ENCODE measurements around the gene PIAS4.

Gene PIAS4

GRCh38 chr19:4068047-4068966, 60.8 kb downstream of the PIAS4 start:
- peak in 3 of 58 donors; percentile 22 to 49 (median 36) for DNase-seq

DNA sequence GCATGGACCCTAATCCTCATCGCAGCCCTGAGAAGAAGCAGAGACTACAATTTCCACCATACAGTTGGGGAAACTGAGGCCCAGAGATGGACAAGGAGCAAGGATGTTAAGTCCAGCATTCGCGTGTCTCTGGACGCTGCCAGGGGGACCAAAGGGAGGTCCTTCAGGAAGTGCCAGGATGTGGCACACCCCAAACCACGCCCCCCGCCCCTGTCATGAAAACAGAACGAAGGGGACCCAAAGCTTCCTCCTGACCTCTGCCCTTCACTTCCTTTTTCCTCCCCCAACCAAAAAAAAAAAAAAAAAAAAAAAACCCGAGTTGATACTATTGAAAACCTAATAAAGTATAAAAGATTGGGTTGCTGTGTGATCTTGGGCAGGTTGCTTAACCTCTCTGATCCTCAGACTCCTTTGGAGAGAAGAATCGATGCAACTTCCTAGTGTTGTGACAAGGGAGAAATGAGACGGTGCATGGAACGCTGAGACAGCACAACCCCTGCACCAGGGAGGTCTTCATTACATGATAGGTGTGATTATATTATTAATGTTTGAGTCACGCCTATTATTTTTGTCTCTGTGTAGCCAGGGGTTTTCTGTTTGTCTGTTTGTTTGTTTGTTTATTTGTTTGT, 61.9 kb downstream of the PIAS4 start:
- DNase-seq = no peak

DNA sequence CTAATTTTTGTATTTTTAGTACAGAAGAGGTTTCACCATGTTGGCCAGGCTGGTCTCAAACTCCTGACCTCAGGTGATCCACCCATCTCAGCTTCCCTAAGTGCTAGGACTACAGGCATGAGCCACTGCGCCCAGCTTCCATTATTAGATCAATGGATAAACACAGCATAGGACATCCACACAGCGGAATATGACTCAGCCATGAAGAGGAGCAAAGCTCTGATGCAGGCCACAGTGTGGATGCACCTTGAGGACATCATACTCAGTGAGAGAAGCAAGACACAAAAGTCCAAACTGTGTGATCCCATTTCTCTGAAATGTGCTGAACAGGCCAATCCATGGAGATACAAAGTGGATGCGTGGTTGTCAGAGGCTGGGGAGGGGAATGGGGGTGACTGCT, 64.1 kb downstream of the PIAS4 start:
- no peak for DNase-seq

GRCh38 chr19:4075373-4075772, 67.8 kb downstream of the PIAS4 start:
- no peak for DNase-seq

DNA sequence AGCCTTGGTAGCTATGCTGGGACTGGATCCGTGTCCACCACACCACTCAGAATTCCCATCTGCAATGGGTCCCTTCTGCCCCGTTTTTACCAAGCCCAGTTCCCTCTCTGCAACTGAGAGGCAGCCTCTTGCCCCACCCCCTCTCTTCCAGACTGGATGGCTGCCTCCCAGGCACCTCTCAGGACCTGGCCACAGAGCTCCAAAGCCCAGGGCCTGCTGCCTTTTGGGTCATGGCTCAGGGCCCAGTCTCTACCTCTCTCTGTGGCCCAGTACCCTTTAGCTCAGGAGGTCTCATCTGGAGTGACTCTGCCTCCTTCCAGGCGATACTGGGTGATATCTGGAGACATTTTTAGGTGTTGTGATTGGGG, 69.5 kb downstream of the PIAS4 start:
- DNase-seq = no peak

DNA sequence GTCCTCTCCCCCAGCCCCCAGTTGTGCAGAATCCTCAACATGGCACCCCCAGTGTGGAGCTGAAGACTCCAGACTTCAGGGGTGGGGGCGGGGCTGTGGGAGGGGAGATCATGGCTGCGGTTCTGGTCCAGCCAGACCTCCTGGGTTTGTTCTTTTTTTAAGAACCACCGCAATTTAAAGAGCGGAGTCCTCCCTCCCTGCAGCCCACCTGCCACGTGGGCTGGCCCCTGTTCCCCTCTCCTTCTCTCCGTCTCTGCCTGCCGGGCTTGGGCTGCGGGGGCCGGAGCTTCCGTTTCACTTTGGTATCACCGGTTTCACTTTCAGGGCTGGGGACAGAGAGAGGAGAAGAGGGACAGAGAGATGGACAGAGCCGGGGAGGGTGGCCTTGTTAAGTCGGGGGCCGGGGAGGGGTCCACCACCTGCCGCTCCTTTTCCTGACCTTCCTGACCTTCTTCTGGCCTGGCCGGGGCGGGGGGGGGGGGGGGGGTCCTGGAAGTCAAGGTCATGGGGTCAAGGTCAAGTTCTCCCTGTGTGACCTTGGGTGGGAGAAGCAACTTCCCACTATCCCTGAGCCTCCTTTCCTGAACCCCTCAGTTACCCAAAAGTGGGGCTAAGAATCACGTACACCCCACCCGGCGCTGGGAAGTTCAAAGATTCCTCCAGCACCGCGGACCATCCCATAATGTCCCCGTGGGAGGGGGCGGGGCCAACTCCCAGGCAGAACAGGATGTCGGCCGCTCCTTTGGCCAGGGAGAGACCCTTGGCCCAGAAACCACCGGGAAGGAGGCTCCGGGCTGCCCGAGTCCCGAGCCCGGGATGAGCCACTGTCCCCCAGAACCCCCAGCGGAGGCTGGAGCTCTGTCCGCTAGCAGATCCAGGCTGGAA, 70.5 kb downstream of the PIAS4 start:
- DNase-seq = peak in 7 of 58 donors; percentile 13 to 34 (median 21)

DNA sequence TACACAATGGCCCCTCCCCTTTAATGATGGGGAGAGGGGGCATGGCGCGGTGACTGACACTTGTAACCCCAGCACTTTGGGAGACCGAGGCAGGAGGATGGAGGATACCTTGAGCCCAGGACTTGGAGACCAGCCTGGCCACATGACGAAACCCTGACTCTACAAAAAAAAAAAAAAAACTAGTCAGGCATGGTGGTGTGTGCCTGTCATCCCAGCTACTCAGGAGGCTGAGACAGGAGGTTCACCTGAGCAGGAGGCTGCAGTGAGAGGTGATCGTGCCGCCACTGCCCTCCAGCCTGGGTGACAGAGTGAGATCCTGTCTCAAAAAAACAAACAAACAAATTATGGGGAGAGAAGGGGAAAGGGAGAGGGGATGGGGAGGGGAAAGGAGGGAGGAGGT, 72.9 kb downstream of the PIAS4 start:
- no peak for DNase-seq

DNA sequence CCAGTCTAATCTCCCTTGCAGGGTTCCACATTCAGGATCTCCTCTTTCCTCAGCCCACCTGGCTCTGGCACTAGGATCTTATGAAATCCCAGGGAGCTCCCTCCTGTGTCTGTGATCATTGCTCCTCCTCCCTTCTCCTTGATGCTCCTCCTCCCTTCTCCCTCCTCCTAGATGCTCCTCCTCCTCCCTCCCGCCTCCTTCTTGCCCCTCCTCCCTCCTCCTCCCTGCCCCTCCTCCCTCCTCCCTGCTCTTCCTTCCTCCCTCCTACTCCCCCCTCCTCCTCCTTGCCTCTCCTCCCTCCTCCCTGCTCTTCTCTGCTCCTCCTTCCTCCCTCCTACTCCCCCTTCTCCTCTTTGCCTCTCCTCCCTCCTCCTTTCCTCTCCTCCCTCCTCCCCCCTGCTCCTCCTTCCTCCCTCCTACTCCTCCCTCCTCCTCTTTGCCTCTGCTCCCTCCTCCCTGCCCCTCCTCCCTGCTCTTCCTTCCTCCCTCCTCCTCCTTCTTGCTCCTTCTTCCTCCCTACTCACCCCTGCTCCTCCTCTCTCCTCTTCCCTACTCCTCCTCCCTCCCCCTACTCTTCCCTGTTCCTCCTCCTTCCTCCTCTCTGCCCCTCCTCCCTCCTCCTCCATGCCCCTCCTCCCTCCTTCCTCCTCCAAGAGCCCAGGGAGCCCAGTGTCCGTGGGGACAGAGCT, 74.0 kb downstream of the PIAS4 start:
- DNase-seq = no peak

- DNase-seq = no peak
Observed at GRCh38 chr19:4082172-4082571, 74.6 kb downstream of the PIAS4 start.

DNA sequence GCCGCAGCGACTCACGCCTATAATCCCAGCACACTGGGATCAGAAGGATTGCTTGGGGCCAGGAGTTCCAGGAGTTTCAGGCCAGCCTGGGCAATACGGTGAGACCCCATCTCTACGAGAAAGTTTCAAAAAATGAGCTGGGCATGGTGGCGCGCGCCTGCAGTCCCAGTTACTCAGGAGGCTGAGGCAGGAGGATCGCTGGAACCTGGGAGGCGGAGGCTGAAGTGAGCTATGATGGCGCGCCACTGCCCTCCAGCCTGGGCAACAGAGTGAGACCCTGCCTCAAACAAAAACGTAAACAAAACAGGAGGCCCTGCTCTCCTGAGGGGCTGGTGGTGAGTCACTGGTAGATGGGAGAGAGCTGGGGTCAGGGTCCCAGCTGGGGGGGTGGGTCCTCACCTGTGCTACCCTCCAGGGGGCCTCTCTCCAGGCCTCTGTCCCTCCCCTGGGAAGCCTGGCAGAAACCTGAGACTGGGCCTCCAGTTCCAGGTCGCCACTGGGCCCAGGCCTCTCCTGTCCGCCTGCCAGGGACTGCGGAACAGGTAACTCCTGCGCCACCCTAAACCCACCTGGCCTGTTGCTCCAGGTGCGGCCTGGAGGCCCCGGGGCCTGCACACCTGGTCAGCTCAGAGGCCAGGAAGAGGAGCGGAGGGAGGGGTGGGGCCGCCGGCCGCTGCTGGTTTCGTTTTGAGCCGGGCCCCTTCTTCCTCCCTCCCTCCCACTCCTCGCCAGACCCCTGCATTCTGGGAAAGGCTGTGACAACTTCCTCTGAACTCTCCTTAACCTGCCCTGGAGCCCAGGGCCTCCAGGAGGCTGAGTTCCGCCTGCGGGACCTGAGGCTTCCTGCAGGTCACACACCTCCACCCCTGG, 76.4 kb downstream of the PIAS4 start:
- no peak for DNase-seq

- peak in 1 of 58 donors; percentile 33 for DNase-seq
Observed at GRCh38 chr19:4084547-4084877, 77.0 kb downstream of the PIAS4 start.

- no peak for DNase-seq
Observed at GRCh38 chr19:4086411-4086867, 78.9 kb downstream of the PIAS4 start.

DNA sequence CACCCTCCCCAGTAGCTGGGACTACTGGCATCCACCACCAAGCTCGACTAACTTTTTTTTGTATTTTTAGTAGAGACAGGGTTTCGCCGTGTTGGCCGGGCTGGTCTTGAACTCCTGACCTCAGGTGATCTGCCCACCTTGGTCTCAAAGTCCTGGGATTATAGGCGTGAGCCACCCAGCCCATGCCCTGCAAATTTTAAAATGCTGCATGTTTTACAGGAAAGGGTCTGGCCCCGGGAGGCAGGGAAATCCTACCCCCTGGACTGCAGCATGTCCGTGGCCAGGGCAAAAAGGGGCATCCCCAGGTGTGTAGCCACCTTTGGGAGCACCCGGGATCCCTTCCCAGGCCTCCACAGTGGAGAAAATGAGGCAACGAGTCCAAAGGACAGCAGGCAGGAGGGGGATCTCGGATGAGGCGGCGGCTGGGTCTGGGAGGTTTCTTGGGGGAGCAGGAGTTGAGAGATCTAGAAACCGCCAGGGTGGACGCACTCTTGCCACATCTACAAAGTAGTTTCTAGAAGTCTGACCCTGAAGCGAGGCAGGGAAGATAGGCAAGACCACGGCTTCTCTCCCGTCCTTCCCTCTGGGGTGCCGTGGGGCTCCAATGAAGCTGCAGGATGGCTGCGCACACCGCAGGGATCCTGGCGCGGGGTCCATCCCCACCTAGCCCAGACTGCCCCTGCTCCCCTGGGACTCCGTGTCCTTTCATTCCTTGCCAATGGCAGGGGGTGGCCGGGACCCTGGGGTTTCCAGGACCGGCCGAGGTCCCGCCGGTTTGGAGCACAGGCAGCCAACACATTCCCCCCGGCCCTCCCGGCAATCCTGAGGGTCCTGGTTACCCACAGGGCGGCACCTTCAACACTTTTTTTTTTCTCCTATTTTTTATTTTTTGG, 80.5 kb downstream of the PIAS4 start:
- no peak for DNase-seq

DNA sequence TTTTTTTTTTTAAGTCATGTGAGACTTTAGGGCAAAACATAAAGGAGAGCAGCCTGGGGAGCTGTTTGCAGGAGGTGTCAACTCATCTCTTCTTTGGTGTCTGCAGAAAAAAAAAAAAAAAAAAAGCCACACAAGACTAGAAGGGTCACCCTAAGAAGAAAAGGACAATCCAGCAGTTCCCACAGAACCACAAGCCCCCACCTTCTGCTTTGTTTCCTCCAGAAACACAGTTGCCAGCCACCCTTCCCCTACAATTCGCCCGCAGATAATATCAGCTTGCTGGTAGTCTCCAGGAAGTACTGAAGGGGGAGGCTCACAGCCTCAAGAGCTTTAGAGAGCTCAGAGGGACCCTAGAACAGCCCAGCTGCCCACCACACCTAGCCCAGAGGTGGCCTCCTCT, 81.4 kb downstream of the PIAS4 start:
- DNase-seq = no peak

Data from anterior cingulate cortex (tissue), 58 donors.